Globus pallidus (tissue), 1 donor: ENCODE results near the gene NSF.
"Not testable (repeated sequence)": the region's sequence is repeated elsewhere in the genome, so short reads cannot be mapped to it uniquely, and the experiment has no call there.

Experiments used
- DNase-seq: peaks from one replicate; pipeline ENCODE4 v3.0.0-alpha.2; 2015; ENCODE audit warnings: low spot score

The NSF gene

DNA sequence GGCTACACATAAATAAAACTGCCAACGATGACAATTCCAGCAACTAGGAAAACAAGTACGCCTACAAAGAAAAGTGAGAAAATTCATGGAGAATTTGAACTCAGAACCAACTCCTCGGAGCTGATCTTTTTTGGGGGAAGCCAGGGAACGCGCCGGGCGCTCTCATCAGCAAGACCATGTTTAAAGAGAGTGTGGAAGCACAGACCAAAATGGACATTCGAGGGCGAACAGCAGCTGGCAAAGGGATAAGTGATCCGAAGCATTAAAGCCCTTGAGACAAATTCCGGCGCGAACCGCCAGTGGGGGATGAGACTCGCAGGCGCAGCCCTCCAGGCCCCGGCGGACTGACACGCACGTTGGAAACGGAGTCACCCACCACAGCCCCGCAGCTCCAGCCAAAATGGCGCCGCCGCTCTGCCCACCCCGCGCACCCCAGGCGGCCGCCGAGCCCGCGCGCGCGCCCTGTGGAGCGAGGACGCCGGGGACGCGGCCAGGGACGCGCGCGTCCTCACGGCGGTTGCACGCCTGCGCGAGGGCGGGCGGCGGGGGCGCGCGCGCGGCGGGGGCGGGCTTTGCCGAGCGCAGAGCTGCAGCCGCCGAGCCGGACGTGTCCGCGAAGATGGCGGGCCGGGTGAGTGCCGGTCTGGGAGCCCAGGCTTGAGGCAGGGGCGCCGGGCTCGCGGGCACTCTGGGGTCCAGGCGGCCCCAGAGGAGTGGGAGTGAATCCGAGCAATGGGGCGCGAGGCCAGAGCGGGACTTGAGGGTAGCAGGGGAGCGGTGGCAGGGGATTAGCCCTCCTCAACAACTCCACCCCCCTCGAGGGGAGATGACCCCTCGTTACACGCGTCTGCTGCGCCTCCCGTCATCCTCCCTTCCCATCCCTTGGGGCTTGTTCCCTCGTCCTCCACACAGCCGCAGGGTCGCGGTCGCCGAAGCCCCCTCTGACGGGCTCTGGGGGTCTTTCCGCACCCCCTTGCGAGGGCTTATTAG lies at the start of gene NSF:
NSF (plus strand) TSS at position 513 of the 990 bp plus-strand sequence; CDS start at position 620, 107 bp downstream.
- not testable (repeated sequence) for DNase-seq

- DNase-seq = not testable (repeated sequence)
Measured at GRCh38 chr17:46548607-46549006, 41.9 kb upstream of the NSF start.

DNA sequence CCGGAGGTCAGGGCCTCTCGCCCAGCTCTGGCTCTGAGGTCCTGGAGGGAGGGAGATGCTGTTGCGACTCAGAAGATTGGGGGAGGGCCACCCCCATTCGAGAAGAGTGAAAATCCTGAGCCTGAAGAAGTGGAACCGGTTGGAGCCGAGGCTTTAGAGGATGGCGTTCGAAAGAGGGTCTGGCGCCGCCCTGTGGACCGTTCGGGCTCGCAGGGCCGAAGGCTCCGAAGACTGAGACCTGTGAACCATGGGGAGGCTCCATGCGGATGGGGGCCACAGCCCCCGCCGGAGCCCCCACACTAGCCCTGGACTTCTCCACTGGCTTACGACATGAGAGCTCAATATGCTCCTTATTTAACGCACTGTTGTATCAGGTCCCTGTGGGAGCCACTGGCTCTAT lies 31.3 kb upstream of the NSF start:
- not testable (repeated sequence) for DNase-seq

DNA sequence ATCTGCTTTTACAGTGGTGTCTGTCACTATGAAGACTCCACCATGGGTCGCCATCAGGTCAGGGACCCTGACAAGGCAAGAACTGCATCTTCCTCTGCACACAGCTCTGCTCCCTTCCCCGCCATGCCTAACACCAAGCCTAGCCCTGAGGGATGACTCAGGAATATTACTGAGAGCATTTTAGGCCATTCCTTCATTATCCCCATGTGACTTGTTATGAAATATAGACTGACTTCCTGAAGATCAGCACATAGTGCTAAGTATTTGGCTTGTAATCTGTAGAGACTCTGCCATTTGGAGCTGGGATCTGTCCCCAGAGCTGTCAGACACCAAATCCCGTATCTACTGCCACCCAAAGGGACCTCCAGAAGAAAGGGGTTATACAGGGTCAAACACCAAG lies 30.4 kb upstream of the NSF start:
- DNase-seq = not testable (repeated sequence)

DNA sequence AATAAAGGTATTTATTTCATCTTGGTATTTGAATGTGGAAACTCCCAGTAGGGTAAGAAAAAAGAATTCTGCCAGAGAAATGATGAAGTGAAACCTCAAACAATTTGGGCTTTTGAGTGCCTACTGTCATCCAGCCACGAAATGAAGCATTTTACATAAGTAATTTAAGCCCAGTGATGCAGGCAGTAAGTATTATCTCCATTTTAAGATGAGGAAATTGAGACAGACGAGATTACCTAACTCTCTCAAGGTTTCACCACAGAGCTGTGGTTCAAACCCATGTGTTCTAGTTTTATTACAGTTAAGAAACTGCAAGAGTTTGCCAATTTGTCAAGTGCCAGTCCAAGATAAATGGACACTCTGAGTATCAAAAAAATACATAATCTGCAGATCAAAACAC lies 24.2 kb upstream of the NSF start:
- DNase-seq = not testable (repeated sequence)

GRCh38 chr17:46566980-46567379 lies 23.5 kb upstream of the NSF start:
- not testable (repeated sequence) for DNase-seq

GRCh38 chr17:46571796-46572195 lies 18.7 kb upstream of the NSF start:
- DNase-seq = not testable (repeated sequence)

- not testable (repeated sequence) for DNase-seq
Measured at GRCh38 chr17:46579083-46580075, 11.1 kb upstream of the NSF start, which contains the start of gene ARL17A. TSS of gene ARL17A (minus strand) at chr17:46579691. CDS start at chr17:46576322, 3,369 bp downstream.

DNA sequence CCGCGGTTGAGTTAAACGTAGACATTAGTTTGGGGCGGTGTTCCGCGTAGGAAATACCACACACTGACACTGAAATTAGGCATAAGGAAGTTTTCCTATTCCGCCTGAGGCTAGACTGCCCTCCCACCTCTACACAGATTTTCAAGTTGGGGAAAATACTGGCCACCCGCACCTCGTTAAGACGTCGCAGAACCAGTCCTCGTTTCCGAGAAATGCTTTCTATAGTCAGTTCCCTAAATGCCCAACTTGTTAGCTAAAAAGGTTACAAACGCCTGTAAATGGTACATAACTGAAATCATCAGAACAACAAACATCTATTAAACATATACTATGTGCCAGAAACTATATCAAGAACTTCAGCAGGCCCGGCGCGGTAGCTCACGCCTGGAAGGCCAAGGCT lies 10.4 kb upstream of the NSF start:
- not testable (repeated sequence) for DNase-seq

DNA sequence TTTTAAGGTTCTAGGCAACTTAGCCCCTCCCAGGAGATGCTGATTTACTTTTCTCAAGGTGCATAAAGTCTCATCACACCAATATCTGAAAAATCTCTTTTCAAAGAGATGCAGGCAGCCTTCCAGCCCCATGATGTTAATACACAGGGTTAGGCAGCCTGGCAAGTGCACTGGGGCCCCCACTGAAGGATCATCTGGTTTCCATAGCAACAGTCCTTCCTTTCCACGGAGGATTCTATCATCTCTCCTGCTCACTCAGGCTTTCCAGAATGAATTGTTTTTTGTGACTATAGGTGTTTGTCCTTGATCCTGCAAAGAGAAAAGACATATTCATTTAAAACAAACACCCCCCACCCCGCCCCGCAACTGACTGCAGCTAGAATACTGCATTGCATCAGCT lies 5.0 kb upstream of the NSF start:
- DNase-seq = not testable (repeated sequence)

- DNase-seq = not testable (repeated sequence)
Measured at GRCh38 chr17:46591332-46591731, 863 bp downstream of the NSF start.

GRCh38 chr17:46598344-46598931 lies 8.0 kb downstream of the NSF start:
- not testable (repeated sequence) for DNase-seq

- not testable (repeated sequence) for DNase-seq
Measured at GRCh38 chr17:46600767-46601166, 10.3 kb downstream of the NSF start.

DNA sequence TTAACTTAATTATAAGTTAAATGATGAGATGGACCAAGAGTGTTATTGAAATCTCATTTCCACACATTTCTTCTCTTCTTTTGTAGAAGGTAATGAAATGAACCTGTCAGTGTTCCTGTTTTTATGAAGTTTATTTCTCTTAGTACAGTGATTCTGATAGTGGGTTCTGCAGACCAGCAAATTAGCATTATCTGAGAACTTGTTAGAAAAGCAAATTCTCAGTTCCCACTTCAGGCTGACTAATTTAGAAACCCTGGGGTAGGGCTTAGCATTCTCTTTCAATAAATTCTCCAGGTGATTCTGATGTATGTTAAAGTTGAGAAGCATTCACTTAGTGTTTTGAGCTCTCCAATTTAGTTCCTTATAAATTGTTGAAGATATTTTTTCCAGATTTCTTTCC lies 12.7 kb downstream of the NSF start:
- DNase-seq = not testable (repeated sequence)

DNA sequence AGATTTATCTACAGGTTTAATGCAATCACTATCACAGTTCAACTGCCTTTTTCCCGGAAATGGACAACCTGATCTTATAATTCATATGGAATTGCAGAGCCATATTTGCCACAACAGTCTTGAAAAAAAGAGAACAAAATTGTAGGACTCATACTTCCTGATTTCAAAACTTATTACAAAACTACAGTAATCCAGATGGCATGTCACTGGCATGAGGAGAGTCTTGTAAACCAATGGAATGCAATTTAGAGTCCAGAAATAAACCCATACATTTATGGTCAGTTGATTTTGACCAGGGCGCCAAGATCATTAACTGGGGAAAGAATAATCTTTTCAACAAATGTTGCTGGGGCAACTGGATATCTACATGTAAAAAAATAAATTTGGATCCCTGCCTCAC lies 20.8 kb downstream of the NSF start:
- not testable (repeated sequence) for DNase-seq

- not testable (repeated sequence) for DNase-seq
Measured at GRCh38 chr17:46613876-46614275, 23.4 kb downstream of the NSF start.

GRCh38 chr17:46617121-46617520 lies 26.7 kb downstream of the NSF start:
- not testable (repeated sequence) for DNase-seq

- not testable (repeated sequence) for DNase-seq
Measured at GRCh38 chr17:46618975-46619374, 28.5 kb downstream of the NSF start.

GRCh38 chr17:46623790-46624189 lies 33.3 kb downstream of the NSF start:
- DNase-seq = not testable (repeated sequence)

DNA sequence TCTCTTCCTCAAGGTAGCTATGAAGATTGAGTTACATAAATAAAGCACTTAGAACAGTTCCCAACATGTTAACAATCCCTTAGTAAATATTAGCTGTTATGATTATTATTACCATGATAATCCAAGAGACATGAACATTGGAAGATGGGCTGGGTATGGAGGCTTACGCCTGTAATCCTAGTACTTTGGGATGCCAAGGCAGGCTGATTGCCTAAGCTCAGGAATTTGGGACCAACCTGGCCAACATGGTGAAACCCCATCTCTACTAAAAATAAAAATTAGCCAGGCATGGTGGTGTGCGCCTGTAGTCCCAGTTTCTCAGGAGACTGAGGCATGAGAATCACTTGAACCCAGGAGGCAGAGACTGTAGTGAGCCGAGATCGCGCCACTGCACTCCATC lies 34.3 kb downstream of the NSF start:
- DNase-seq = not testable (repeated sequence)

DNA sequence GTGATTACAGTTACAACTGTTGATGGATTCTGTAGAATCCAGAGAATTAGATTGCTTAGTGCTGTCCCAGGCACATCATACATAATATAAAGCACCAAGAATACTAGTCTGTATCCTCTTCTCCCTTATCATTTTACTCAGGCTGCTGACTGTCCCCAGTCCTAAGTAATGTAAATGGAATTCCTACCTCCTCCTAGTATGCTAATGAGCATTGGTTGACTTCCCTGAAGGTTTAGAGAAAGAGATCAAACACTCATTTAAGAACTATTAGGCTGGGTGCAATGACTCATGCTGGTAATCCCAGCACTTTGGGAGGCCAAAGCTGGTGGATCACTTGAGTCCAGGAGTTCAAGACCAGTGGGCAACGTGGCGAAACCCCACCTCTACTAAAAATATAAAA lies 37.0 kb downstream of the NSF start:
- DNase-seq = not testable (repeated sequence)
